Esophagus squamous epithelium (tissue), 4 donors: ENCODE measurements around the gene CYB5A.

Source experiments
- POLR2A ChIP-seq, 4 donors: fragments of 450-650 bp; IDR thresholded peaks; one replicate each; pipeline ENCODE4 v1.6.1; 2017; ENCODE audit warnings: antibody characterized with exemption in 4 of 4, mild to moderate bottlenecking in 4 of 4, moderate library complexity in 3 of 4
- TF ChIP-seq, protein P1 (sequence below), 6 experiments: fragments of 450-650 bp in 4 of 6; fragments of 200-600 bp in 2 of 6; sonication (generic) in 2 of 6; IDR thresholded peaks; one replicate each; pipeline ENCODE4 v1.5.1; 2016 to 2019; ENCODE audit warnings: antibody characterized with exemption in 6 of 6, mild to moderate bottlenecking in 4 of 6, moderate library complexity in 4 of 6

GRCh38 chr18:74337912-74338309 is 46.1 kb upstream of the CYB5A start:
- TF ChIP-seq, protein P1, sequence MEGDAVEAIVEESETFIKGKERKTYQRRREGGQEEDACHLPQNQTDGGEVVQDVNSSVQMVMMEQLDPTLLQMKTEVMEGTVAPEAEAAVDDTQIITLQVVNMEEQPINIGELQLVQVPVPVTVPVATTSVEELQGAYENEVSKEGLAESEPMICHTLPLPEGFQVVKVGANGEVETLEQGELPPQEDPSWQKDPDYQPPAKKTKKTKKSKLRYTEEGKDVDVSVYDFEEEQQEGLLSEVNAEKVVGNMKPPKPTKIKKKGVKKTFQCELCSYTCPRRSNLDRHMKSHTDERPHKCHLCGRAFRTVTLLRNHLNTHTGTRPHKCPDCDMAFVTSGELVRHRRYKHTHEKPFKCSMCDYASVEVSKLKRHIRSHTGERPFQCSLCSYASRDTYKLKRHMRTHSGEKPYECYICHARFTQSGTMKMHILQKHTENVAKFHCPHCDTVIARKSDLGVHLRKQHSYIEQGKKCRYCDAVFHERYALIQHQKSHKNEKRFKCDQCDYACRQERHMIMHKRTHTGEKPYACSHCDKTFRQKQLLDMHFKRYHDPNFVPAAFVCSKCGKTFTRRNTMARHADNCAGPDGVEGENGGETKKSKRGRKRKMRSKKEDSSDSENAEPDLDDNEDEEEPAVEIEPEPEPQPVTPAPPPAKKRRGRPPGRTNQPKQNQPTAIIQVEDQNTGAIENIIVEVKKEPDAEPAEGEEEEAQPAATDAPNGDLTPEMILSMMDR (IDR thresholded peaks at IDR 0.05), result no peak
- no peak for TF ChIP-seq POLR2A (IDR thresholded peaks at IDR 0.05)
